ENCODE results near the gene SPATA4. TPM values are rescaled to one million over a fixed set of nuclear protein-coding genes. Genes with fewer than 3 reads are reported as not detected.
"Not testable (repeated sequence)": the region's sequence is repeated elsewhere in the genome, so short reads cannot be mapped to it uniquely, and the experiment has no call there.

Gene SPATA4
- total RNA-seq, 1 experiment from 2014 or later, result not detected

DNA sequence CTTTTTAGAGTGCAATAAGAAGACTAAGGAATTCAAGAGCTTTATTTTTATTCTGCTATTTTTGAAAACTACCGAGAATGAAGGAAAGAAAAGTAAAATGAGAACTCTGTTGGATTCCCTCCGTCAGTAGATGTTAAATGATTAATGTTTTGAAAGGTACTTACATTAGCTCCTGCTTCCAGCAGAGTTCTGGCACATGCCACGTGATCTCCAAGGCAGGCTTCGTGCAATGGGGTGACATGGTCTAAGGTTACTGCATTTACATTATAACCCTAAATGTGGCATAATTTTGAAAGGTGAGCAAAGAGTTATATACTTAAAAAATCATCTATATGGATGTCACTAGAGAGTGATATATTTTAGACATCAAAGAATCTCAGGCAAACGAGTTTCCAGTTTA, 26.8 kb upstream of the SPATA4 start:
- Histone ChIP-seq H3K9me3 (ENCODE audit: control insufficient read depth, insufficient read depth, low read depth, low read length) (no peaks in the 10 kb centered on the region), H3K4me1 (ENCODE audit: control insufficient read depth, insufficient read depth, low read length) (no peaks in the 10 kb centered on the region), H3K4me3 (ENCODE audit: low read depth in 2 of 2, low read length in 2 of 2) (no peak overlapping the region), H3K36me3 (ENCODE audit: control insufficient read depth, insufficient read depth, low read length) (no peaks in the 10 kb centered on the region), H3K27me3 (ENCODE audit: control insufficient read depth, insufficient read depth, low read length) (no peaks in the 10 kb centered on the region), H3K27ac (ENCODE audit: low read length) (no peak overlapping the region)
- POLR2A ChIA-PET, result interaction anchor here (0.6 kb wide), 1 partner anchor 208 kb away, joined by 3 read pairs; no protein-coding TSS in a partner anchor
- TF ChIP-seq SIN3A (IDR thresholded peaks at IDR 0.05; ENCODE audit: borderline replicate concordance, insufficient read depth, low read depth, low read length) (no peak), POLR2AphosphoS5 (IDR thresholded peaks at IDR 0.05; ENCODE audit: low read depth, low read length) (no peak)
- TF ChIP-seq, protein P1, sequence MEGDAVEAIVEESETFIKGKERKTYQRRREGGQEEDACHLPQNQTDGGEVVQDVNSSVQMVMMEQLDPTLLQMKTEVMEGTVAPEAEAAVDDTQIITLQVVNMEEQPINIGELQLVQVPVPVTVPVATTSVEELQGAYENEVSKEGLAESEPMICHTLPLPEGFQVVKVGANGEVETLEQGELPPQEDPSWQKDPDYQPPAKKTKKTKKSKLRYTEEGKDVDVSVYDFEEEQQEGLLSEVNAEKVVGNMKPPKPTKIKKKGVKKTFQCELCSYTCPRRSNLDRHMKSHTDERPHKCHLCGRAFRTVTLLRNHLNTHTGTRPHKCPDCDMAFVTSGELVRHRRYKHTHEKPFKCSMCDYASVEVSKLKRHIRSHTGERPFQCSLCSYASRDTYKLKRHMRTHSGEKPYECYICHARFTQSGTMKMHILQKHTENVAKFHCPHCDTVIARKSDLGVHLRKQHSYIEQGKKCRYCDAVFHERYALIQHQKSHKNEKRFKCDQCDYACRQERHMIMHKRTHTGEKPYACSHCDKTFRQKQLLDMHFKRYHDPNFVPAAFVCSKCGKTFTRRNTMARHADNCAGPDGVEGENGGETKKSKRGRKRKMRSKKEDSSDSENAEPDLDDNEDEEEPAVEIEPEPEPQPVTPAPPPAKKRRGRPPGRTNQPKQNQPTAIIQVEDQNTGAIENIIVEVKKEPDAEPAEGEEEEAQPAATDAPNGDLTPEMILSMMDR (IDR thresholded peaks at IDR 0.05), result no peak
- DNase-seq (ENCODE audit: low read depth, low spot score), result no peak
- in situ Hi-C loops (cut with HindIII; ENCODE audit: low pct_unique_long_range_greater_than_20kb, low sequenced_read_pairs) (no loop called here), intact Hi-C loops (cut with micrococcal nuclease; ENCODE audit: unreplicated experiment) (no loop called here)
- BruUV-seq (replicated peaks), result no TSS peak
- ATAC-seq, result no peak
- CTCF ChIA-PET, result no interaction called here

DNA sequence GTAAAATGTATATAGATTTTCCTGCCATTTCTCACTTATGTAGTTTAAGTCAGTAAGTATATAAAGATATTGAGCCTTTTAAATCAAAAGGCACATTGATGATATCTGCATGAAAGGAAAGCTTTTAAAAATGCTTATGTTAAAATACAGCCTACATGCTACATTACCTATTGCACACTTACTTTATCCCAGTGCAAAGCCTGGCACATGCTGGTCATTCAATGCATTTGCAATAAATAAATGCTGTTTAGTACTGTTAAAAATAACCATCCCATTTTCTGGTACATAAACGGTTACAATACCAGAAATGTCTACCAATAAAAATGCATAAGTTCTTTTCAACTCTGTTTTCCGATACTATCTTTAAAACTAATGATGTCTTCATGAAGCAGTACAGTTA, 22.1 kb upstream of the SPATA4 start:
- ChIA-PET CTCF (no interaction called here), POLR2A (no interaction called here)
- DNase-seq (ENCODE audit: low read depth, low spot score) (no peak), ATAC-seq (no peak)
- TF ChIP-seq REST (IDR thresholded peaks at IDR 0.05; ENCODE audit: insufficient read depth in 1 of 2, low read depth in 2 of 2, low read length in 1 of 2), result no peak
- TF ChIP-seq TCF7L2 (IDR thresholded peaks at IDR 0.05; ENCODE audit: low read depth, low read length), result no peak
- TF ChIP-seq POLR2AphosphoS5 (IDR thresholded peaks at IDR 0.05; ENCODE audit: low read depth, low read length), result no peak
- no peak for TF ChIP-seq SIN3A (IDR thresholded peaks at IDR 0.05; ENCODE audit: borderline replicate concordance, insufficient read depth, low read depth, low read length)
- TF ChIP-seq, protein P1 (IDR thresholded peaks at IDR 0.05), result no peak
- Histone ChIP-seq H3K27ac (ENCODE audit: low read length) (no peak overlapping the region), H3K4me1 (ENCODE audit: control insufficient read depth, insufficient read depth, low read length) (no peaks in the 10 kb centered on the region), H3K9me3 (ENCODE audit: control insufficient read depth, insufficient read depth, low read depth, low read length) (no peaks in the 10 kb centered on the region), H3K27me3 (ENCODE audit: control insufficient read depth, insufficient read depth, low read length) (no peaks in the 10 kb centered on the region), H3K36me3 (ENCODE audit: control insufficient read depth, insufficient read depth, low read length) (no peaks in the 10 kb centered on the region), H3K4me3 (ENCODE audit: low read depth in 2 of 2, low read length in 2 of 2) (no peak overlapping the region)
- intact Hi-C loops (cut with micrococcal nuclease; ENCODE audit: unreplicated experiment) (no loop called here), in situ Hi-C loops (cut with HindIII; ENCODE audit: low pct_unique_long_range_greater_than_20kb, low sequenced_read_pairs) (no loop called here)
- no TSS peak for BruUV-seq (replicated peaks)

DNA sequence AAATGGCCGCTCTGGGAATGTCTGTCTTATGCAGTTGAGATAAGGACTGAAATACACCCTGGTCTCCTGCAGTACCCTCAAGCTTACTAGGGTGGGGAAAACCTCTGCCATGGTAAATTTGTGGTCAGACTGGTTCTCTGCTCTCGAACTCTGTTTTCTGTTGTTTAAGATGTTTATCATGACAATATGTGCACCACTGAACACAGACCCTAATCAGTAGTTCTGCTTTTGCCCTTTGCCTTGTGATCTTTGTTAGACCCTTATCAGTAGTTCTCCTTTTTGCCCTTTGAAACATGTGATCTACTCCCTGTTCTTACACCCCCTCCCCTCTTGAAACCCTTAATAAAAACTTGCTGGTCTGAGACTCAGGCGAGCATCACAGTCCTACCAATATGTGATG, 17.0 kb upstream of the SPATA4 start:
- H3K9me3 ChIP-seq (ENCODE audit: control insufficient read depth, insufficient read depth, low read depth, low read length); CTCF ChIA-PET; in situ Hi-C loops (cut with HindIII; ENCODE audit: low pct_unique_long_range_greater_than_20kb, low sequenced_read_pairs); H3K4me3 ChIP-seq (ENCODE audit: low read depth in 2 of 2, low read length in 2 of 2); H3K36me3 ChIP-seq (ENCODE audit: control insufficient read depth, insufficient read depth, low read length); intact Hi-C loops (cut with micrococcal nuclease; ENCODE audit: unreplicated experiment); H3K4me1 ChIP-seq (ENCODE audit: control insufficient read depth, insufficient read depth, low read length); H3K27me3 ChIP-seq (ENCODE audit: control insufficient read depth, insufficient read depth, low read length); DNase-seq (ENCODE audit: low read depth, low spot score); POLR2A ChIA-PET; ATAC-seq; BruUV-seq (replicated peaks); H3K27ac ChIP-seq (ENCODE audit: low read length): not testable (repeated sequence)
